CD4-positive, alpha-beta T cell (primary cell): ENCODE data around the gene EVI5. TPM values are rescaled to one million over a fixed set of nuclear protein-coding genes. Genes with fewer than 3 reads are reported as not detected.

Experiments
- ATAC-seq: fragments of 200-7000 bp; cut with Tn5 transposase; one replicate; pipeline ENCODE4 v1.10.0; 2022; ENCODE audit warnings: mild to moderate bottlenecking; ENCODE audit not compliant: poor library complexity
- CTCF ChIA-PET: fragments of 350-600 bp; sonication (Branson Sonifier 250); formaldehyde crosslinking; loops from one replicate; lab custom pipeline; 2021; ENCODE audit warnings: antibody characterized with exemption, inconsistent platforms; lab: Charles Lee
- POLR2A ChIA-PET: fragments of 350-600 bp; sonication (Branson Sonifier 250); formaldehyde crosslinking; loops from one replicate; lab custom pipeline; 2021; ENCODE audit warnings: antibody characterized with exemption, inconsistent platforms; lab: Charles Lee
- DNase-seq, 14 experiments: peaks; one replicate each; pipeline ENCODE4 v3.0.0-alpha.2; 2013 to 2020; ENCODE audit warnings: mixed read lengths in 2 of 14
- H3K27ac ChIP-seq, 2 donors: one replicate each; pipeline versions ENCODE4 v1.5.1 to v1.7.0; 2013; ENCODE audit warnings: low read length in 2 of 2, low read depth in 1 of 2, mild to moderate bottlenecking in 1 of 2
- H3K27me3 ChIP-seq, 2 experiments: 1 replicate in 1 of 2; 2 replicates in 1 of 2; pipeline versions ENCODE4 v1.6.1 to v1.7.0; 2013; ENCODE audit warnings: low read length in 2 of 2, control low read depth in 1 of 2, mild to moderate bottlenecking in 1 of 2, moderate library complexity in 1 of 2; ENCODE audit not compliant: insufficient read depth in 2 of 2, control insufficient read depth in 1 of 2
- H3K36me3 ChIP-seq: one replicate; pipeline ENCODE4 v1.6.1; 2013; ENCODE audit warnings: low read length, control low read depth; ENCODE audit not compliant: insufficient read depth
- H3K4me1 ChIP-seq: one replicate; pipeline ENCODE4 v1.6.1; 2013; ENCODE audit warnings: low read length, control low read depth; ENCODE audit not compliant: insufficient read depth
- H3K4me3 ChIP-seq: one replicate; pipeline ENCODE4 v1.5.1; 2013; ENCODE audit warnings: mild to moderate bottlenecking, low read length, moderate library complexity
- H3K9me3 ChIP-seq, 2 experiments: 1 replicate in 1 of 2; 2 replicates in 1 of 2; pipeline versions ENCODE4 v1.6.1 to v1.7.0; 2013; ENCODE audit warnings: low read length in 2 of 2, mild to moderate bottlenecking in 2 of 2, control low read depth in 1 of 2, moderate library complexity in 1 of 2; ENCODE audit not compliant: control insufficient read depth in 1 of 2, insufficient read depth in 1 of 2
- H3K27ac Mint-ChIP-seq: one replicate; pipeline ENCODE4 v1.8.0; 2020; ENCODE audit warnings: mixed read lengths
- H3K27me3 Mint-ChIP-seq: one replicate; pipeline ENCODE4 v1.8.0; 2021; ENCODE audit warnings: mixed read lengths
- H3K36me3 Mint-ChIP-seq: one replicate; pipeline ENCODE4 v1.8.0; 2021; ENCODE audit warnings: low read depth, mixed read lengths
- H3K4me1 Mint-ChIP-seq: one replicate; pipeline ENCODE4 v1.8.0; 2021; ENCODE audit warnings: low read depth, mixed read lengths
- H3K4me3 Mint-ChIP-seq: one replicate; pipeline ENCODE4 v1.8.0; 2020; ENCODE audit warnings: mild to moderate bottlenecking, mixed read lengths
- H3K9me3 Mint-ChIP-seq: one replicate; pipeline ENCODE4 v1.8.0; 2020; ENCODE audit warnings: mixed read lengths
- CTCF ChIP-seq: fragments of 200-600 bp; IDR thresholded peaks from one replicate; pipeline ENCODE4 v1.8.0; 2022; ENCODE audit warnings: antibody characterized with exemption, mild to moderate bottlenecking
- intact Hi-C, 2 experiments: fragments of 100-400 bp; cut with DNase I in 1 of 2; cut with micrococcal nuclease in 1 of 2; formaldehyde crosslinking; loops; one replicate each; pipeline versions ENCODE4 v1.15.1 to v1.9.0; 2023 to 2025; cut with DNase I, micrococcal nuclease
- total RNA-seq, 174 experiments: library from RNA in 2 of 174; stranded (reverse) in 2 of 174; gene quantifications; one replicate each; pipeline ENCODE4 v1.2.3 and lab custom pipeline; 2021 to 2026

The EVI5 gene
- total RNA-seq, 2 experiments from 2014 or later: 1.8 to 2.0 TPM

GRCh38 chr1:92551916-92552315, 233.0 kb downstream of the EVI5 start:
- no peaks in the 10 kb centered on the region for H3K9me3 Mint-ChIP-seq

GRCh38 chr1:92544756-92545165, 240.1 kb downstream of the EVI5 start:
- Histone ChIP-seq H3K36me3 (no peaks in the 10 kb centered on the region), H3K27me3 (no peaks in the 10 kb centered on the region), H3K9me3 (no peaks in the 10 kb centered on the region), H3K27ac (no peak overlapping the region), H3K4me3 (no peak overlapping the region), H3K4me1 (no peaks in the 10 kb centered on the region)
- H3K4me1 Mint-ChIP-seq: peaks cover 20% of the 10 kb centered on the region
- peak in 1 of 14 experiments; percentile 10 for DNase-seq
- H3K27ac Mint-ChIP-seq: no peak overlapping the region
- no peaks in the 10 kb centered on the region for H3K9me3 Mint-ChIP-seq
- no peak overlapping the region for H3K4me3 Mint-ChIP-seq
- H3K27me3 Mint-ChIP-seq: no peaks in the 10 kb centered on the region
- ChIA-PET CTCF (interaction anchor here (1.2 to 1.4 kb wide), 2 partner anchors 11 to 27 kb away, joined by 3 to 5 read pairs; no protein-coding TSS in a partner anchor), POLR2A (interaction anchor here (0.9 kb wide), 1 partner anchor 7 kb away, joined by 3 read pairs; no protein-coding TSS in a partner anchor)
- intact Hi-C loops: loop anchor here in 1 of 2 experiments (5.0 kb wide), 2 partner anchors 38 to 57 kb away; partner anchors contain the start of gene GFI1
- ATAC-seq: no peak
- no peaks in the 10 kb centered on the region for H3K36me3 Mint-ChIP-seq
- TF ChIP-seq CTCF: no peak

More at GRCh38 chr1:92551916-92552315, 233.0 kb downstream of the EVI5 start:
- no peaks in the 10 kb centered on the region for H3K36me3 ChIP-seq
- no peaks in the 10 kb centered on the region for H3K36me3 Mint-ChIP-seq
- H3K9me3 ChIP-seq: no peaks in the 10 kb centered on the region
- H3K27ac ChIP-seq: no peak overlapping the region
- no peaks in the 10 kb centered on the region for H3K27me3 ChIP-seq
- ChIA-PET POLR2A (no interaction called here), CTCF (interaction anchor here (0.9 to 1.2 kb wide), 2 partner anchors 14 to 67 kb away, joined by 3 read pairs; no protein-coding TSS in a partner anchor)
- H3K4me1 Mint-ChIP-seq: peaks cover 6% of the 10 kb centered on the region
- no peak overlapping the region for H3K4me3 Mint-ChIP-seq
- H3K4me1 ChIP-seq: no peaks in the 10 kb centered on the region
- no peak for TF ChIP-seq CTCF
- no peaks in the 10 kb centered on the region for H3K27me3 Mint-ChIP-seq
- H3K4me3 ChIP-seq: no peak overlapping the region
- no peak overlapping the region for H3K27ac Mint-ChIP-seq
- intact Hi-C loops: no loop called here
- no peak for DNase-seq
- no peak for ATAC-seq

- no peak for ATAC-seq
- intact Hi-C loops: loop anchor here in 1 of 2 experiments (5.0 kb wide), 2 partner anchors 39 to 56 kb away; partner anchors contain the start of gene GFI1
- POLR2A ChIA-PET: interaction anchor here (0.9 kb wide), 2 partner anchors 40 to 233 kb away, joined by 3 to 4 read pairs; no protein-coding TSS in a partner anchor
Measured at GRCh38 chr1:92543131-92544055, 241.5 kb downstream of the EVI5 start.

More at GRCh38 chr1:92543131-92544055, 241.5 kb downstream of the EVI5 start:
- peaks cover 3% of the 10 kb centered on the region for H3K4me1 ChIP-seq
- H3K9me3 ChIP-seq: no peaks in the 10 kb centered on the region
- TF ChIP-seq CTCF: no peak
- peaks cover 30% of the 10 kb centered on the region for H3K4me1 Mint-ChIP-seq
- H3K36me3 Mint-ChIP-seq: no peaks in the 10 kb centered on the region
- no peak overlapping the region for H3K27ac Mint-ChIP-seq
- DNase-seq: no peak
- H3K27me3 Mint-ChIP-seq: no peaks in the 10 kb centered on the region
- no peak overlapping the region for H3K27ac ChIP-seq
- CTCF ChIA-PET: no interaction called here
- H3K4me3 Mint-ChIP-seq: no peak overlapping the region
- H3K4me3 ChIP-seq: no peak overlapping the region
- H3K9me3 Mint-ChIP-seq: no peaks in the 10 kb centered on the region
- no peaks in the 10 kb centered on the region for H3K27me3 ChIP-seq
- no peaks in the 10 kb centered on the region for H3K36me3 ChIP-seq
